H1 (cell line): ENCODE data around the gene AFF4. TPM values are rescaled to one million over a fixed set of nuclear protein-coding genes. Genes with fewer than 3 reads are reported as not detected.

Experiments used
- CTCF ChIA-PET: fragments of 300-600 bp; sonication (Branson Sonifier 250); formaldehyde crosslinking; loops from one replicate; lab custom pipeline; 2021; ENCODE audit not compliant: partially characterized antibody; lab: Charles Lee
- POLR2A ChIA-PET: fragments of 300-600 bp; sonication (Branson Sonifier 250); formaldehyde crosslinking; loops from one replicate; lab custom pipeline; 2021; ENCODE audit warnings: inconsistent platforms; ENCODE audit not compliant: partially characterized antibody; lab: Charles Lee
- DNase-seq, 2 experiments: peaks; one replicate each; pipeline versions ENCODE4 v3.0.0 to v3.0.0-alpha.2; 2010 to 2022; ENCODE audit warnings: low spot score in 2 of 2, low read depth in 1 of 2, mixed read lengths in 1 of 2
- FAIRE-seq: peaks from 2 replicates; lab custom pipeline; 2011; peaks lifted over from hg19 to GRCh38; lab: Jason Lieb, UNC
- H2AFZ ChIP-seq: 2 replicates; pipeline ENCODE4 v1.8.1; 2012; ENCODE audit warnings: low read length, inconsistent platforms
- H2AK5ac ChIP-seq: 2 replicates; pipeline ENCODE4 v1.6.1; 2013; ENCODE audit warnings: low read depth, low read length
- H2BK120ac ChIP-seq: replicated peaks from 2 replicates; pipeline ENCODE3; 2013; ENCODE audit warnings: low read depth, low read length, inconsistent platforms
- H2BK12ac ChIP-seq: 2 replicates; pipeline ENCODE4 v1.6.1; 2013; ENCODE audit warnings: low read depth, low read length
- H2BK15ac ChIP-seq: 2 replicates; pipeline ENCODE4 v1.6.1; 2013; ENCODE audit warnings: low read length
- H2BK20ac ChIP-seq: 2 replicates; pipeline ENCODE4 v1.6.1; 2013; ENCODE audit warnings: low read length
- H2BK5ac ChIP-seq: 2 replicates; pipeline ENCODE4 v1.6.1; 2013; ENCODE audit warnings: low read depth, low read length
- H3K14ac ChIP-seq: 2 replicates; pipeline ENCODE4 v1.6.1; 2013; ENCODE audit warnings: inconsistent platforms; ENCODE audit not compliant: insufficient read length
- H3K18ac ChIP-seq: 2 replicates; pipeline ENCODE4 v1.6.1; 2013; ENCODE audit warnings: low read length; ENCODE audit errors: extremely low read depth
- H3K23ac ChIP-seq: 2 replicates; pipeline ENCODE4 v1.6.1; 2013; ENCODE audit warnings: inconsistent platforms; ENCODE audit not compliant: insufficient read length
- H3K23me2 ChIP-seq: 2 replicates; pipeline ENCODE4 v1.6.1; 2013; ENCODE audit warnings: low read depth, low read length
- H3K27ac ChIP-seq: 2 replicates; pipeline ENCODE4 v1.6.1; 2011; ENCODE audit warnings: low read depth, low read length, inconsistent platforms
- H3K27me3 ChIP-seq, 4 experiments: replicated peaks in 1 of 4; 1 replicate in 1 of 4; 2 replicates in 3 of 4; pipeline versions ENCODE4 v1.6.1 to v1.8.1; 2011 to 2013; ENCODE audit warnings: low read length in 3 of 4, mild to moderate bottlenecking in 3 of 4, inconsistent platforms in 2 of 4, mixed read lengths in 2 of 4, moderate library complexity in 1 of 4; ENCODE audit not compliant: control insufficient read depth in 3 of 4, insufficient read depth in 3 of 4; ENCODE audit errors: extremely low read depth in 1 of 4
- H3K36me3 ChIP-seq, 4 experiments: 2 replicates each; pipeline versions ENCODE4 v1.6.1 to v1.8.1; 2011 to 2013; ENCODE audit warnings: mild to moderate bottlenecking in 4 of 4, low read length in 3 of 4, moderate library complexity in 2 of 4, control low read depth in 1 of 4, inconsistent platforms in 1 of 4; ENCODE audit not compliant: insufficient read depth in 4 of 4, control insufficient read depth in 2 of 4
- H3K4ac ChIP-seq: replicated peaks from 2 replicates; pipeline ENCODE3; 2013; ENCODE audit warnings: low read length, low read depth, mixed read lengths, inconsistent platforms; ENCODE audit not compliant: insufficient read length
- H3K4me1 ChIP-seq, 4 experiments: replicated peaks in 1 of 4; 1 replicate in 1 of 4; 2 replicates in 3 of 4; pipeline versions ENCODE4 v1.6.1 to v1.8.1; 2011 to 2013; ENCODE audit warnings: low read length in 3 of 4, inconsistent platforms in 2 of 4, mixed read lengths in 1 of 4; ENCODE audit not compliant: insufficient read depth in 4 of 4, control insufficient read depth in 3 of 4
- H3K4me2 ChIP-seq, 2 experiments: 2 replicates each; pipeline versions ENCODE4 v1.6.1 to v1.8.1; 2011 to 2013; ENCODE audit warnings: low read depth in 2 of 2, low read length in 2 of 2, control low read depth in 1 of 2, inconsistent platforms in 1 of 2, mild to moderate bottlenecking in 1 of 2; ENCODE audit not compliant: insufficient read depth in 1 of 2
- H3K4me3 ChIP-seq, 4 experiments: fragments of 200-600, 300-600 bp in 1 of 4; sonication (generic), shearing (Covaris generic), sonication (Bioruptor Twin) in 1 of 4; 2 replicates each; pipeline versions ENCODE4 v1.5.1 to v1.8.1; 2011 to 2016; ENCODE audit warnings: low read length in 4 of 4, low read depth in 3 of 4, control low read depth in 2 of 4, inconsistent platforms in 2 of 4, mild to moderate bottlenecking in 2 of 4, mixed read lengths in 1 of 4, moderate library complexity in 1 of 4; ENCODE audit not compliant: insufficient read depth in 2 of 4; ENCODE audit errors: extremely low read depth in 1 of 4
- H3K56ac ChIP-seq: replicated peaks from 2 replicates; pipeline ENCODE3; 2013; ENCODE audit warnings: low read depth, mild to moderate bottlenecking, mixed read lengths, low read length, inconsistent platforms; ENCODE audit not compliant: insufficient read length
- H3K79me1 ChIP-seq: 2 replicates; pipeline ENCODE4 v1.6.1; 2013; ENCODE audit warnings: low read depth, low read length, control low read depth
- H3K79me2 ChIP-seq, 2 experiments: 2 replicates each; pipeline versions ENCODE4 v1.6.1 to v1.8.1; 2012 to 2013; ENCODE audit warnings: low read length in 2 of 2, mild to moderate bottlenecking in 2 of 2, inconsistent platforms in 1 of 2; ENCODE audit not compliant: insufficient read depth in 2 of 2, control insufficient read depth in 1 of 2
- H3K9ac ChIP-seq, 4 experiments: replicated peaks in 1 of 4; 1 replicate in 1 of 4; 2 replicates in 3 of 4; pipeline versions ENCODE4 v1.6.1 to v1.8.1; 2011 to 2013; ENCODE audit warnings: low read depth in 3 of 4, low read length in 3 of 4, control low read depth in 2 of 4, mild to moderate bottlenecking in 2 of 4, moderate library complexity in 2 of 4, inconsistent platforms in 1 of 4; ENCODE audit errors: extremely low read depth in 1 of 4
- H3K9me3 ChIP-seq, 2 experiments: 2 replicates each; pipeline versions ENCODE4 v1.6.1 to v1.8.1; 2012 to 2013; ENCODE audit warnings: mild to moderate bottlenecking in 2 of 2, moderate library complexity in 2 of 2, control low read depth in 1 of 2, inconsistent platforms in 1 of 2, low read depth in 1 of 2, low read length in 1 of 2, mixed read lengths in 1 of 2; ENCODE audit not compliant: insufficient read depth in 2 of 2
- H4K20me1 ChIP-seq, 2 experiments: replicated peaks in 1 of 2; 2 replicates each; pipeline versions ENCODE3 to v1.8.1; 2011 to 2013; ENCODE audit warnings: inconsistent platforms in 2 of 2, low read length in 2 of 2, mild to moderate bottlenecking in 1 of 2; ENCODE audit not compliant: insufficient read depth in 2 of 2, control insufficient read depth in 1 of 2
- H4K5ac ChIP-seq: 2 replicates; pipeline ENCODE4 v1.6.1; 2013; ENCODE audit warnings: low read length, low read depth, mixed read lengths, inconsistent platforms; ENCODE audit not compliant: insufficient read length
- H4K8ac ChIP-seq: 2 replicates; pipeline ENCODE4 v1.8.0; 2013; ENCODE audit warnings: mild to moderate bottlenecking, moderate library complexity, low read length, inconsistent platforms; ENCODE audit not compliant: insufficient read depth; ENCODE audit errors: extremely low read depth
- H4K91ac ChIP-seq: replicated peaks from 2 replicates; pipeline ENCODE3; 2013; ENCODE audit warnings: low read length, mixed read lengths, inconsistent platforms; ENCODE audit not compliant: insufficient read length
- BCL11A ChIP-seq, 2 experiments: IDR thresholded peaks; one replicate each; pipeline ENCODE4 v1.6.1; 2011; ENCODE audit warnings: low read depth in 2 of 2, low read length in 2 of 2, mild to moderate bottlenecking in 2 of 2
- BRCA1 ChIP-seq: IDR thresholded peaks from 2 replicates; pipeline ENCODE4 v1.6.1; 2012; ENCODE audit warnings: low read depth, low read length, improper control_type of control experiment
- CBX8 ChIP-seq: fragments of 300-800, 300-1000 bp; sonication (generic); IDR thresholded peaks from 2 replicates; pipeline ENCODE4 v1.7.1; 2016; ENCODE audit warnings: low read depth, low read length, borderline replicate concordance
- CREB1 ChIP-seq: IDR thresholded peaks from 2 replicates; pipeline ENCODE4 v1.6.1; 2012; ENCODE audit warnings: inconsistent platforms
- EGR1 ChIP-seq: IDR thresholded peaks from 2 replicates; pipeline ENCODE4 v1.6.1; 2011; ENCODE audit warnings: low read depth, low read length, borderline replicate concordance
- EP300 ChIP-seq, 2 experiments: IDR thresholded peaks; 1 replicate in 1 of 2; 2 replicates in 1 of 2; pipeline ENCODE4 v1.6.1; 2011 to 2012; ENCODE audit warnings: low read depth in 2 of 2, low read length in 2 of 2, mild to moderate bottlenecking in 2 of 2, borderline replicate concordance in 1 of 2, inconsistent platforms in 1 of 2, moderate library complexity in 1 of 2
- FOSL1 ChIP-seq: IDR thresholded peaks from 2 replicates; pipeline ENCODE4 v1.6.1; 2011; ENCODE audit warnings: mild to moderate bottlenecking, low read depth, low read length, moderate library complexity; ENCODE audit not compliant: insufficient read depth
- GABPA ChIP-seq: IDR thresholded peaks from 2 replicates; pipeline ENCODE4 v1.6.1; 2011; ENCODE audit warnings: mild to moderate bottlenecking, low read length, moderate library complexity, borderline replicate concordance; ENCODE audit not compliant: insufficient read depth
- GTF2F1 ChIP-seq: IDR thresholded peaks from 2 replicates; pipeline ENCODE4 v1.6.1; 2012; ENCODE audit warnings: low read depth, low read length, improper control_type of control experiment, borderline replicate concordance
- RFX5 ChIP-seq: IDR thresholded peaks from 2 replicates; pipeline ENCODE4 v1.6.1; 2011; ENCODE audit warnings: low read depth, low read length, improper control_type of control experiment, borderline replicate concordance
- SP1 ChIP-seq: IDR thresholded peaks from 2 replicates; pipeline ENCODE4 v1.6.1; 2011; ENCODE audit warnings: low read depth, low read length
- SP4 ChIP-seq: IDR thresholded peaks from 2 replicates; pipeline ENCODE4 v1.6.1; 2012; ENCODE audit warnings: low read length, inconsistent platforms
- TCF12 ChIP-seq: IDR thresholded peaks from 2 replicates; pipeline ENCODE4 v1.6.1; 2011; ENCODE audit warnings: low read depth, mild to moderate bottlenecking, low read length
- TEAD4 ChIP-seq: IDR thresholded peaks from 2 replicates; pipeline ENCODE4 v1.6.1; 2012; ENCODE audit warnings: low read depth, low read length, inconsistent platforms, mixed read lengths
- WGBS, 2 experiments: shearing (Covaris generic) in 1 of 2; methylation state at CpG; one replicate each; pipeline versions ENCODE4 v1.1.6 to v1.1.7; 2013 to 2015; ENCODE audit warnings: low lambda C conversion rate in 2 of 2, mixed read lengths in 2 of 2, inconsistent platforms in 1 of 2, low coverage in 1 of 2, missing lambda C conversion rate in 1 of 2; ENCODE audit not compliant: insufficient replicate concordance in 2 of 2, insufficient coverage in 1 of 2, insufficient read length in 1 of 2; ENCODE audit errors: extremely low coverage in 1 of 2, missing lambda C conversion rate in 1 of 2; 5-methylcytosine and 5-hydroxymethylcytosine counted together
- polyA plus RNA-seq, 7 experiments: library from polyadenylated mRNA; depleted of rRNA in 3 of 7; stranded (reverse) in 5 of 7; unstranded in 2 of 7; fragments of >200 nt in 5 of 7; fragments of 200-250 nt in 2 of 7; gene quantifications; 1 replicate in 5 of 7; 2 replicates in 1 of 7; 4 replicates in 1 of 7; pipeline versions ENCODE4 v1.2.1 to v1.2.3, GENCODE V29; 2011 to 2013; ENCODE audit warnings: missing spikeins in 2 of 7, mixed read lengths in 2 of 7
- total RNA-seq: library from RNA; stranded (reverse); fragmentation: NEBNext Ultra II Directional; extraction: Animal tissue kit (Norgen Biotek cat#: 25700); gene quantifications from 2 replicates; pipeline ENCODE4 v1.2.1, GENCODE V29; 2021

The AFF4 gene
- total and polyA plus RNA-seq, 2 of the 8 experiments (the other 6 are each of a cell fraction or from before 2014, with no cell fraction given) = 12.0 to 61.4 TPM

DNA sequence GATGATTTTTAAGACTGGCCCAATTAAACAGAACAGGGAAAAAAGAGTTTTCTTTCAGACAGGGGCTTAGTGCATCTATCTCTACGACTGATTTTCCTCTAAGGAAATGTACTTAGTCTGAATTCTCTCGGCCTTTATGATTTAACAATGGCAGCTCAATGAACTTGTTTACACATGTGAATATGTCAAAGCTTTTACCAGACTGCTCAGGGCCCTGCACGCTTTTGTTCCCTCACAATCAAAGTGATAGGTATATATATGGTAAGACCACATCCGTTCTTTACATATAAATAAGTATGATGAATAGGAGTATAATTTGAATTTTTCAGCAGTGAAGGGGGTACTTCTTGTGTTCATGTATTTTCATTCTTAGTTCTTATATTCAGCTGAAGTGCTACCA, 62.4 kb downstream of the AFF4 start:
- no peak overlapping the region for H2BK120ac ChIP-seq
- H2AK5ac ChIP-seq = no peak overlapping the region
- CTCF ChIA-PET = interaction anchor here (1.3 kb wide), 2 partner anchors 24 to 214 kb away, joined by 3 read pairs; no protein-coding TSS in a partner anchor
- no peak overlapping the region for H3K4me3 ChIP-seq
- no peak overlapping the region for H2BK20ac ChIP-seq
- FAIRE-seq (no peak), DNase-seq (no peak)
- no peaks in the 10 kb centered on the region; the same call in 1 of the 2 replicates for H3K79me1 ChIP-seq
- no peak overlapping the region for H2AFZ ChIP-seq
- no peak overlapping the region for H3K23ac ChIP-seq
- H3K14ac ChIP-seq = no peak overlapping the region
- H3K27ac ChIP-seq = no peak overlapping the region
- no peak overlapping the region for H2BK15ac ChIP-seq
- no peaks in the 10 kb centered on the region for H3K79me2 ChIP-seq
- H2BK5ac ChIP-seq = no peak overlapping the region
- H3K18ac ChIP-seq = no peak overlapping the region
- 95% methylated on average over 4 of the region's 4 CpGs; no CpG with 5 or more reads in 1 of the 2 experiments for WGBS, 2 experiments
- POLR2A ChIA-PET = interaction anchor here (0.7 to 1.0 kb wide), 2 partner anchors 17 to 168 kb away, joined by 3 read pairs; no protein-coding TSS in a partner anchor
- H3K23me2 ChIP-seq = no peaks in the 10 kb centered on the region
- no peaks in the 10 kb centered on the region for H3K4me1 ChIP-seq
- no peaks in the 10 kb centered on the region for H3K27me3 ChIP-seq
- no peak overlapping the region for H4K8ac ChIP-seq
- H3K9ac ChIP-seq = no peak overlapping the region
- H4K91ac ChIP-seq = no peak overlapping the region
- peaks cover 16 to 35% (median 27%) of the 10 kb centered on the region in 4 experiments for H3K36me3 ChIP-seq
- no peak overlapping the region for H3K56ac ChIP-seq
- no peaks in the 10 kb centered on the region for H3K9me3 ChIP-seq
- peaks cover 0 to 3% of the 10 kb centered on the region in 2 experiments for H4K20me1 ChIP-seq
- H3K4ac ChIP-seq = no peak overlapping the region
- no peak overlapping the region for H3K4me2 ChIP-seq
- H4K5ac ChIP-seq = no peak overlapping the region
- H2BK12ac ChIP-seq = no peak overlapping the region
- TF ChIP-seq SP4 (no peak), CREB1 (no peak), GTF2F1 (no peak), SP1 (no peak), TEAD4 (no peak), CBX8 (no peak), BCL11A (IDR thresholded peaks at IDR 0.05; ENCODE audit: low read depth in 2 of 2, low read length in 2 of 2) (no peak), RFX5 (no peak), EP300 (IDR thresholded peaks at IDR 0.05; ENCODE audit: borderline replicate concordance in 1 of 2, low read depth in 2 of 2, low read length in 2 of 2) (no peak), GABPA (no peak), TCF12 (no peak), FOSL1 (no peak), BRCA1 (no peak), EGR1 (no peak)
